Ascending aorta (tissue), 2 donors: ENCODE measurements around the gene ITSN2. TPM values are rescaled to one million over a fixed set of nuclear protein-coding genes. Genes with fewer than 3 reads are reported as not detected.

Source experiments
- DNase-seq, 2 donors: peaks; one replicate each; pipeline ENCODE4 v3.0.0-alpha.2; 2019; ENCODE audit warnings: low spot score in 2 of 2
- H3K27ac ChIP-seq, 2 donors: fragments of 200-600 bp; sonication (generic); one replicate each; pipeline ENCODE4 v1.5.1; 2016 to 2017; ENCODE audit warnings: mild to moderate bottlenecking in 1 of 2
- H3K27me3 ChIP-seq: fragments of 200-600 bp; sonication (generic); one replicate; pipeline ENCODE4 v1.5.1; 2017
- H3K36me3 ChIP-seq, 2 donors: fragments of 200-600 bp; sonication (generic); one replicate each; pipeline ENCODE4 v1.5.1; 2016
- H3K4me1 ChIP-seq, 2 donors: fragments of 200-600 bp; sonication (generic); one replicate each; pipeline ENCODE4 v1.5.1; 2016 to 2017; ENCODE audit warnings: mild to moderate bottlenecking in 1 of 2
- H3K4me3 ChIP-seq, 2 donors: fragments of 200-600 bp; sonication (generic); one replicate each; pipeline ENCODE4 v1.5.1; 2016 to 2017; ENCODE audit warnings: mild to moderate bottlenecking in 1 of 2
- H3K9me3 ChIP-seq, 2 donors: fragments of 200-600 bp; sonication (generic); one replicate each; pipeline ENCODE4 v1.5.1; 2016
- CTCF ChIP-seq, 3 experiments: fragments of 200-600 bp in 2 of 3; fragments of 450-650 bp in 1 of 3; sonication (generic) in 2 of 3; IDR thresholded peaks; one replicate each; pipeline ENCODE4 v1.5.1; 2016 to 2019; ENCODE audit warnings: antibody characterized with exemption in 3 of 3, mild to moderate bottlenecking in 1 of 3, moderate library complexity in 1 of 3
- intact Hi-C: fragments of 100-400 bp; cut with DNase I; formaldehyde crosslinking; loops from one replicate; pipeline ENCODE4 v1.15.1; 2023
- total RNA-seq: library from RNA; depleted of rRNA; stranded (reverse); fragments of >200 nt; gene quantifications from one replicate; pipeline ENCODE4 v1.1.0, GENCODE V29; 2016

ITSN2 gene
- total RNA-seq, 1 donor from 2014 or later, result 70.0 TPM

- no peaks in the 10 kb centered on the region for H3K27me3 ChIP-seq
- no peak overlapping the region for H3K4me3 ChIP-seq
- no peak for DNase-seq
- intact Hi-C loops, result no loop called here
- no peaks in the 10 kb centered on the region for H3K4me1 ChIP-seq
- TF ChIP-seq CTCF (IDR thresholded peaks at IDR 0.05), result no peak
- no peaks in the 10 kb centered on the region for H3K9me3 ChIP-seq
- H3K36me3 ChIP-seq, result peaks cover 73 to 91% of the 10 kb centered on the region in 2 donors
- H3K27ac ChIP-seq, result no peak overlapping the region
These were observed 62.7 kb downstream of the ITSN2 start for GRCh38 chr2:24297663-24298062.

- TF ChIP-seq CTCF (IDR thresholded peaks at IDR 0.05), result no peak
- H3K27ac ChIP-seq, result no peak overlapping the region
- no peaks in the 10 kb centered on the region for H3K27me3 ChIP-seq
- H3K4me1 ChIP-seq, result no peaks in the 10 kb centered on the region
- H3K9me3 ChIP-seq, result no peaks in the 10 kb centered on the region
- no peak overlapping the region for H3K4me3 ChIP-seq
- intact Hi-C loops, result no loop called here
- no peak for DNase-seq
- peaks cover 19 to 37% of the 10 kb centered on the region in 2 donors for H3K36me3 ChIP-seq
These were observed 73.2 kb downstream of the ITSN2 start for GRCh38 chr2:24287171-24287570.

GRCh38 chr2:24285484-24286152, 74.7 kb downstream of the ITSN2 start:
- DNase-seq, result no peak
- peaks cover 20 to 35% of the 10 kb centered on the region in 2 donors for H3K36me3 ChIP-seq
- no peak overlapping the region for H3K4me3 ChIP-seq
- no peaks in the 10 kb centered on the region for H3K27me3 ChIP-seq
- no peaks in the 10 kb centered on the region for H3K9me3 ChIP-seq
- intact Hi-C loops, result no loop called here
- H3K4me1 ChIP-seq, result no peaks in the 10 kb centered on the region
- TF ChIP-seq CTCF (IDR thresholded peaks at IDR 0.05), result no peak
- no peak overlapping the region for H3K27ac ChIP-seq

GRCh38 chr2:24280645-24281044, 79.7 kb downstream of the ITSN2 start:
- no peak for DNase-seq
- Histone ChIP-seq H3K4me1 (no peaks in the 10 kb centered on the region), H3K36me3 (peaks cover 19 to 20% of the 10 kb centered on the region in 2 donors), H3K4me3 (no peak overlapping the region), H3K27ac (no peak overlapping the region), H3K9me3 (no peaks in the 10 kb centered on the region), H3K27me3 (no peaks in the 10 kb centered on the region)
- intact Hi-C loops, result no loop called here
- TF ChIP-seq CTCF (IDR thresholded peaks at IDR 0.05), result no peak

- H3K4me3 ChIP-seq, result no peak overlapping the region
- H3K36me3 ChIP-seq, result peaks cover 15 to 19% of the 10 kb centered on the region in 2 donors
- intact Hi-C loops, result no loop called here
- no peak overlapping the region for H3K27ac ChIP-seq
- H3K27me3 ChIP-seq, result no peaks in the 10 kb centered on the region
- no peak for TF ChIP-seq CTCF (IDR thresholded peaks at IDR 0.05)
- DNase-seq, result no peak
- no peaks in the 10 kb centered on the region for H3K4me1 ChIP-seq
- H3K9me3 ChIP-seq, result no peaks in the 10 kb centered on the region
These were observed 80.2 kb downstream of the ITSN2 start for GRCh38 chr2:24280161-24280560.
